Measurements from ENCODE around the gene ELFN1.

The ELFN1 gene

GRCh38 chr7:1663857-1664651 lies 6.0 kb upstream of the ELFN1 start:
- Histone ChIP-seq H3K9me3 (ENCODE audit: control insufficient read depth, insufficient read depth, low read length) (no peaks in the 10 kb centered on the region), H3K9ac (ENCODE audit: low read depth, low read length) (peak overlapping the region; percentile 49; the same call in 1 of the 2 replicates), H3K4me1 (ENCODE audit: insufficient read depth, low read length) (peaks cover 6% of the 10 kb centered on the region; the same call in 1 of the 2 replicates), H3K36me3 (ENCODE audit: insufficient read depth, low read length) (no peaks in the 10 kb centered on the region)

- Histone ChIP-seq H3K9ac (ENCODE audit: low read depth, low read length) (peak overlapping the region; percentile 49; the same call in 1 of the 2 replicates), H3K36me3 (ENCODE audit: insufficient read depth, low read length) (no peaks in the 10 kb centered on the region), H3K9me3 (ENCODE audit: control insufficient read depth, insufficient read depth, low read length) (no peaks in the 10 kb centered on the region), H3K4me1 (ENCODE audit: insufficient read depth, low read length) (peaks cover 6% of the 10 kb centered on the region; the same call in 1 of the 2 replicates)
These were observed 5.1 kb upstream of the ELFN1 start for GRCh38 chr7:1664711-1665548.

GRCh38 chr7:1665549-1666316 lies 4.3 kb upstream of the ELFN1 start:
- H3K9me3 ChIP-seq (ENCODE audit: control insufficient read depth, insufficient read depth, low read length) = no peaks in the 10 kb centered on the region
- H3K36me3 ChIP-seq (ENCODE audit: insufficient read depth, low read length) = no peaks in the 10 kb centered on the region
- peaks cover 6% of the 10 kb centered on the region; the same call in 1 of the 2 replicates for H3K4me1 ChIP-seq (ENCODE audit: insufficient read depth, low read length)
- H3K9ac ChIP-seq (ENCODE audit: low read depth, low read length) = peak overlapping the region; percentile 71; the same call in 1 of the 2 replicates

DNA sequence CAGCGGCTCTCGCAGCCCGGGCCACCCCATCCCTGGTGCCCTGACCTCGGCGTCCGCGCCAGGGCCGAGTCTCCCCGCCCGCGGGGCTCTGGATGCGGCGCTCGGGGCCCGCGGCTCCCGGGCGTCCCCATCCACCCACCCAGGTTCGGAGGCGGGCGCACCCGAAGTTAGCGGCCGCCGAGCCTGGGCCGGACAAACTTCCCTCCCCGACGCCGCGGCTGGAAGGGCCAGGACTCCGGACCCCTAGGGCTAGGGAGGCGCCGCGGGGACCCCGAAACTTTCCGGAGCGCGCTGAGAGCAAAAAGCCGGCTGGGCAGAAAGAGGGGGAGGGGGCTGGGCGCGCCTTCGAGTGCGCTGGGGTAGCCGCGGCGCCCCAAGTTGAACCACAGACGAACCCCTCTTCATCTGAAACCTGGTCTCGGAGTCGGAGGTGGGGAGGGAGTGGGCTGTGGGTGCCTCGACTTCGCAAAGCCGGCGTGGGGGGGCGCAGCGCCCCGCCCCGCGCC lies 3.7 kb upstream of the ELFN1 start:
- no peaks in the 10 kb centered on the region for H3K9me3 ChIP-seq (ENCODE audit: control insufficient read depth, insufficient read depth, low read length)
- H3K36me3 ChIP-seq (ENCODE audit: insufficient read depth, low read length) = no peaks in the 10 kb centered on the region
- peaks cover 6% of the 10 kb centered on the region; the same call in 1 of the 2 replicates for H3K4me1 ChIP-seq (ENCODE audit: insufficient read depth, low read length)
- peak overlapping the region; percentile 71 for H3K9ac ChIP-seq (ENCODE audit: low read depth, low read length)

- H3K4me1 ChIP-seq (ENCODE audit: insufficient read depth, low read length) = peaks cover 6% of the 10 kb centered on the region; the same call in 1 of the 2 replicates
- H3K9ac ChIP-seq (ENCODE audit: low read depth, low read length) = peak overlapping the region; percentile 71
- H3K36me3 ChIP-seq (ENCODE audit: insufficient read depth, low read length) = no peaks in the 10 kb centered on the region
- H3K9me3 ChIP-seq (ENCODE audit: control insufficient read depth, insufficient read depth, low read length) = no peaks in the 10 kb centered on the region
These were observed 3.1 kb upstream of the ELFN1 start for GRCh38 chr7:1666823-1667565.

GRCh38 chr7:1667566-1668395 lies 2.3 kb upstream of the ELFN1 start:
- H3K4me1 ChIP-seq (ENCODE audit: insufficient read depth, low read length) = peaks cover 6% of the 10 kb centered on the region; the same call in 1 of the 2 replicates
- H3K36me3 ChIP-seq (ENCODE audit: insufficient read depth, low read length) = no peaks in the 10 kb centered on the region
- peak overlapping the region; percentile 71; the same call in 1 of the 2 replicates for H3K9ac ChIP-seq (ENCODE audit: low read depth, low read length)
- no peaks in the 10 kb centered on the region for H3K9me3 ChIP-seq (ENCODE audit: control insufficient read depth, insufficient read depth, low read length)

- Histone ChIP-seq H3K9ac (ENCODE audit: low read depth, low read length) (peak overlapping the region; percentile 71; the same call in 1 of the 2 replicates), H3K9me3 (ENCODE audit: control insufficient read depth, insufficient read depth, low read length) (no peaks in the 10 kb centered on the region), H3K36me3 (ENCODE audit: insufficient read depth, low read length) (no peaks in the 10 kb centered on the region), H3K4me1 (ENCODE audit: insufficient read depth, low read length) (peaks cover 6% of the 10 kb centered on the region; the same call in 1 of the 2 replicates)
These were observed 1.5 kb upstream of the ELFN1 start for GRCh38 chr7:1668396-1669063.

DNA sequence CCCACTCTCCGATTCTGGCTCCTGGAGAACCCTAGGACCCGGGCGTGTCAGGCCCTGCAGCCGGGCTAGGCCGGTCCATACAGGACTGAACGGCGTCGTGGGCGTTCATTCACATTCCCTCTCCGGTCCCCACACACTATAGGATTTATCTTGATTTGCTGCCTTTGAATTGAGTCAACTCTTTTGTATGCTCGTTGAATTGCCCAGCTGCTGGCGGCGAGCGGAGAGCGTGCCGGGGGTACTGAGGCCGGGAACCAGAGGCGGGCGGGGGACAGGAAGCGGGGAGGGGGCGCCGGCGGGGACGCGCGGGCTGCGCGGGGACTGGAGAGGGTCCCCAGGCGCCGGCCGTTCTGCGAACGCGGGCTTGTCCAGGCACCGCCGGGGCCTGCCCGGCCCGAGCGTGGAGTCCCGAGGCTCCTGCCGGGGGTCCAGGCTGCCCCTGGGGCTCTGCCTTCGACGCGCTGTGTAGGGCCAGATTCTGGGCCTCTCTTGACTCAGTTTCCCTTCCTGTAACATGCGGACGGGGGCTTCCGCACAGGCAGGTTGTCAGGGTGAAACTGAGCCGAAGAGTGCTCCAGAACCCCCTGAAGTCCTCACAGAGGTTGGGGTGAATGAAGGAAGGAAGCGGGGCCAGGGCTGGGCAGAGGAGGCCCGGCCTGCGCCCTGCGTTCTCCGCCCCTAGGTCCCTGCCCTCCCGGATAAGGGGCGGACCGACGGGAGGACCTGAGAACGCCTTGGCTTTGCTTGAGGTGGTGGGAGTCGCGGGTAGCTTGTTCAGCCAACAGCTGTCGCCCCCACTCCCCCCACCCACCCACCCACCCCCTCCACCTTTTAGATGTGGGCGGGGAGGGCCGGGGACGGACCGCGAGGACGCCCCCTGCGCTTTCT lies 769 bp upstream of the ELFN1 start:
- H3K9me3 ChIP-seq (ENCODE audit: control insufficient read depth, insufficient read depth, low read length) = no peaks in the 10 kb centered on the region
- H3K9ac ChIP-seq (ENCODE audit: low read depth, low read length) = peak overlapping the region; percentile 50
- peaks cover 6% of the 10 kb centered on the region; the same call in 1 of the 2 replicates for H3K4me1 ChIP-seq (ENCODE audit: insufficient read depth, low read length)
- no peaks in the 10 kb centered on the region for H3K36me3 ChIP-seq (ENCODE audit: insufficient read depth, low read length)

GRCh38 chr7:1670894-1671593 lies 967 bp downstream of the ELFN1 start:
- Histone ChIP-seq H3K9ac (ENCODE audit: low read depth, low read length) (peak overlapping the region; percentile 71; the same call in 1 of the 2 replicates), H3K4me1 (ENCODE audit: insufficient read depth, low read length) (peaks cover 6% of the 10 kb centered on the region; the same call in 1 of the 2 replicates), H3K9me3 (ENCODE audit: control insufficient read depth, insufficient read depth, low read length) (no peaks in the 10 kb centered on the region), H3K36me3 (ENCODE audit: insufficient read depth, low read length) (no peaks in the 10 kb centered on the region)

GRCh38 chr7:1671594-1672451 lies 1.7 kb downstream of the ELFN1 start:
- H3K9me3 ChIP-seq (ENCODE audit: control insufficient read depth, insufficient read depth, low read length) = no peaks in the 10 kb centered on the region
- no peaks in the 10 kb centered on the region for H3K36me3 ChIP-seq (ENCODE audit: insufficient read depth, low read length)
- no peak overlapping the region for H3K9ac ChIP-seq (ENCODE audit: low read depth, low read length)
- peaks cover 6% of the 10 kb centered on the region; the same call in 1 of the 2 replicates for H3K4me1 ChIP-seq (ENCODE audit: insufficient read depth, low read length)
